ENCODE measurements around the gene STX10. TPM values are rescaled to one million over a fixed set of nuclear protein-coding genes. Genes with fewer than 3 reads are reported as not detected.
A peak's percentile ranks its signal among the peaks of the same experiment; 100 is the strongest.
"Not testable (repeated sequence)": the region's sequence is repeated elsewhere in the genome, so short reads cannot be mapped to it uniquely, and the experiment has no call there.

STX10 gene
- 10 to 100 TPM in 11 of 12 donors, not detected in 1; 26.2 to 59.3 (median 31.5) TPM for polyA plus RNA-seq (ENCODE audit: insufficient read length in 12 of 12)
- long read RNA-seq, donor 1, transcript STX10-204 (8 exons, 1,136 nt): major isoform, 9 of 11 reads
- long read RNA-seq, donor 1, partial matches to known transcripts: 0 of 11 reads
- long read RNA-seq, donor 1, other reads (novel, unspliced or antisense): 0 of 11 reads
- long read RNA-seq, donor 2, transcript STX10-204 (8 exons, 1,136 nt): major isoform, 8 of 10 reads
- long read RNA-seq, donor 2, partial matches to known transcripts: 0 of 10 reads
- long read RNA-seq, donor 2, other reads (novel, unspliced or antisense): 0 of 10 reads
- long read RNA-seq, donor 3, transcript STX10-204 (8 exons, 1,136 nt): major isoform, 10 of 10 reads
- long read RNA-seq, donor 3, partial matches to known transcripts: 0 of 10 reads
- long read RNA-seq, donor 3, other reads (novel, unspliced or antisense): 0 of 10 reads
- long read RNA-seq, donor 4, partial matches to known transcripts: 0 of 4 reads
- long read RNA-seq, donor 4, other reads (novel, unspliced or antisense): 0 of 4 reads
- long read RNA-seq, donor 5, transcript STX10-204 (8 exons, 1,136 nt): major isoform, 7 of 8 reads
- long read RNA-seq, donor 5, partial matches to known transcripts: 0 of 8 reads
- long read RNA-seq, donor 5, other reads (novel, unspliced or antisense): 0 of 8 reads
- long read RNA-seq, donor 6, transcript STX10-204 (8 exons, 1,136 nt): major isoform, 5 of 13 reads
- long read RNA-seq, donor 6, partial matches to known transcripts: 6 of 13 reads
- long read RNA-seq, donor 6, other reads (novel, unspliced or antisense): 0 of 13 reads
- long read RNA-seq, donor 7, transcript STX10-204 (8 exons, 1,136 nt): major isoform, 6 of 7 reads
- long read RNA-seq, donor 7, partial matches to known transcripts: 0 of 7 reads
- long read RNA-seq, donor 7, other reads (novel, unspliced or antisense): 0 of 7 reads
- long read RNA-seq, donor 8, transcript STX10-204 (8 exons, 1,136 nt): major isoform, 11 of 13 reads
- long read RNA-seq, donor 8, partial matches to known transcripts: 0 of 13 reads
- long read RNA-seq, donor 8, other reads (novel, unspliced or antisense): 0 of 13 reads
- long read RNA-seq, donor 9, transcript STX10-204 (8 exons, 1,136 nt): major isoform, 15 of 17 reads
- long read RNA-seq, donor 9, partial matches to known transcripts: 0 of 17 reads
- long read RNA-seq, donor 9, other reads (novel, unspliced or antisense): 0 of 17 reads
- long read RNA-seq, donor 10, transcript STX10-204 (8 exons, 1,136 nt): major isoform, 7 of 8 reads
- long read RNA-seq, donor 10, partial matches to known transcripts: 0 of 8 reads
- long read RNA-seq, donor 10, other reads (novel, unspliced or antisense): 0 of 8 reads
- long read RNA-seq, donor 11, transcript STX10-204 (8 exons, 1,136 nt): major isoform, 8 of 8 reads
- long read RNA-seq, donor 11, partial matches to known transcripts: 0 of 8 reads
- long read RNA-seq, donor 11, other reads (novel, unspliced or antisense): 0 of 8 reads

GRCh38 chr19:13150187-13150930 lies at the start of gene STX10, which contains the start of gene IER2:
TSS of gene STX10 (minus strand) at chr19:13150375. CDS start at chr19:13150173, 202 bp downstream.
TSS of gene IER2 (plus strand) at chr19:13150411. CDS start at chr19:13153187, 2,776 bp downstream.
- peak; percentile 94 for DNase-seq

GRCh38 chr19:13198634-13199033 lies 48.5 kb upstream of the STX10 start:
- no peak for DNase-seq

GRCh38 chr19:13195678-13196077 lies 45.5 kb upstream of the STX10 start:
- DNase-seq: no peak

DNA sequence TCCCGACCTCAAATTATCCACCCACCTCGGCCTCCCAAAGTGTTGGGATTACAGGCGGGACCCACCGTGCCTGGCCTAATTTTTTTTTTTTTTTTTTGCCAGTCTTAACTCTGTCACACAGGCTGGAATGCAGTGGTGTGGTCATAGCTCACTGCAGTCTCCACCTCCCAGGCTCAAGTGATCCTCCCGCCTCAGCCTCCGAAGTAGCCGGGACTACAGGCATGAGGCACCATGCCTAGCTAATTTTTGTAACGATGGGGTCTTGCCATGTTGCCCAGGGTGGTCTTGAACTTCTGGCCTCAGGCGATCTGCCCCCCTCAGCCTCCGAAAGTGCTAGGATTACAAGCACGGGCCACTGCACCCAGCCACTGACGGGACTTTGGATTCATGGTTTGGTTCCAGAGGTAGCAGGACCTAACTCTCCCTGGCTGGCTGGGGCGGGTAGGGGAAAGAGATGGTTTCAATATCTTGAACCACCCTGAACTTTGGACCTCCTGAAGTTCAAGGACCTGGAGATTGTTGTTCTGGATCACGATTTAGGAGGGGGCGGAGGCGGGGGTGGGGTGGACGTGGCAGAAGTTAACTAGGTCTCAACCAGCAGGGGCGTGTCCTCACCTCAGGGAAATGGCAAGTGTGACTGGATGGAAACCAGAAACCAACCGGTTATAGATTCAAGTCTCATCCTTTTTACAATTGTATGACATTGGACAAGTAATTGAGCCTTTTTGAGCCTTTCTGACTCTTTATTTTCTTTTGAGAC lies 40.8 kb upstream of the STX10 start:
- no peak for DNase-seq

- DNase-seq: no peak
Observed at GRCh38 chr19:13189600-13189999, 39.4 kb upstream of the STX10 start.

GRCh38 chr19:13187419-13187818 lies 37.2 kb upstream of the STX10 start:
- DNase-seq: no peak

DNA sequence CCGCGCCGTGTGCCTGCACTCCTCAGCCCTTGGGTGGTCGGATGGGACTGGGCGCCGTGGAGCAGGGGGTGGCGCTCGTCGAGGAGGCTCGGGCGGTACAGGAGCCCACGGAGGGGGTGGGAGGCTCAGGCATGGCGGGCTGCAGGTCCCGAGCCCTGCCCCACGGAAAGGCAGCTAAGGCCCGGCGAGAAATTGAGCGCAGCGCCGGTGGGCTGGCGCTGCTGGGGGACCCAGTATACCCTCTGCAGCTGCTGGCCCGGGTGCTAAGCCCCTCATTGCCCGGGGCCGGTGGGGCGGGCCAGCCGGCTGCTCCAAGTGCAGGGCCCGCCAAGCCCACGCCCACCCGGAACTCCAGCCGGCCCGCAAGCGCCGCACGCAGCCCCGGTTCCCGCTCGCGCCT lies 36.5 kb upstream of the STX10 start:
- DNase-seq: not testable (repeated sequence)

DNA sequence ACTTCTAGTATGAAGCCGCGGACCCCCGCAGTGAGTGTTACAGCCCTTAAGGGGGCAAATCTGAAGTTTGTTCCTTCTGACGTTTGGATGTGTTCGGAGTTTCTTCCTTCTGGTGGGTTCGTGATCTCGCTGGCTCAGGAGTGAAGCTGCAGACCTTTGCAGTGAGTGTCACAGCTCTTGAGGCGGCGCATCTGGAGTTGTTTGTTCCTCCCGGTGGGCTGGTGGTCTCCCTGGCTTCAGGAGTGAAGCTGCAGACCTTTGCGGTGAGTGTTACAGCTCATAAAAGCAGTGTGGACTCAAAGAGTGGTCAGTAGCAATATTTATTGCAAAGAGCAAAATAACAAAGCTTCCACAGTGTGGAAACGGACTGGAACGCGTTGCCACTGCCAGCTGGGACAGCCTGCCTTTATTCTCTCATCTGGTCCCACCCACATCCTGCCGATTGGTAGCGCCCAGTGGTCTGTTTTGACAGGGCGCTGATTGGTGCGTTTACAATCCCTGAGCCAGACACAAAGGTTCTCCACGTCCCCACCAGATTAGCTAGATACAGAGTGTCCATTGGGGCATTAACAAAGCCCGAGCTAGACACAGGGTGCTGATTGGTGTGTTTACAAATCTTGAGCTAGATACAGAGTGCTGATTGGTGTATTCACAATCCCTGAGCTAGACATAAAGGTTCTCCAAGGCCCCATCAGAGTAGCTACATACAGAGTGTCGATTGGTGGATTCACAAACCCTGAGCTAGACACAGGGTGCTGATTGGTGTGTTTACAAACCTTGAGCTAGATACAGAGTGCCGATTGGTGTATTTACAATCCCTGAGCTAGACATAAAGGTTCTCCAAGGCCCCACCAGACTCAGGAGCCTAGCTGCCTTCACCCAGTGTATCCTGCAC lies 35.8 kb upstream of the STX10 start:
- not testable (repeated sequence) for DNase-seq

- not testable (repeated sequence) for DNase-seq
Observed at GRCh38 chr19:13184926-13185325, 34.8 kb upstream of the STX10 start.

- DNase-seq: peak; percentile 68
Observed at GRCh38 chr19:13181747-13182388, 31.7 kb upstream of the STX10 start.

DNA sequence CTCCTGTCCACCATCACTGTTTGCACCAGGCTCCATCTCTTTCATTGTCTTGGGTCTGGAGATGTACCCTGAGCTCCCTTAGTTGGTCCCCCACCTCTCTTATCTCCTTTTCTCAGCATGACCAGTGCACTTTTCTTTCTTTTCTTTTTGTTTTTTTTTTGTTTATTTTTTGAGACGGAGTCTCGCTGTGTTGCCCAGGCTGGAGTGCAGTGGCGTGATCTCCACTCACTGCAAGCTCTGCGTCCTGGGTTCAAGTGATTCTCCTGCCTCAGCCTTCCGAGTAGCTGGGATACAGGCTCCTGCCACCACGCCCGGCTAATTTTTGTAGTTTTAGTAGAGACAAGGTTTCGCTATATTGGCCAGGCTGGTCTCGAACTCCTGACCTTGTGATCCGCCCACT lies 28.1 kb upstream of the STX10 start:
- not testable (repeated sequence) for DNase-seq

DNA sequence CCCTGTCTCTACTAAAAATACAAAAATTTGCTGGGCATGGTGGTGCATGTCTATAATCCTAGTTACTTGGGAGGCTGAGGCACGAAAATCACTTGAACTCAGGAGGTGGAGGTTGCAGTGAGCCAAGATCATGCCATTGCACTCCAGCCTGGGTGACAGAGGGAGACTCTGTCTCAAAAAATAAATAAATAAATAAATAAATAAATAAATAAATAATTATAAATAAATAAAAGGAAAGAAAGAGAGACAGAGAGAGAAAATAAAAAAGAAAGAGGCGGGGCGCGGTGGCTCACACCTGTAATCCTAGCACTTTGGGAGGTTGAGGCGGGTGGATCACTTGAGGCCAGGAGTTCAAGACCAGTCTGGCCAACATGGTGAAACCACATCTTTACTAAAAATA lies 27.4 kb upstream of the STX10 start:
- DNase-seq: not testable (repeated sequence)

DNA sequence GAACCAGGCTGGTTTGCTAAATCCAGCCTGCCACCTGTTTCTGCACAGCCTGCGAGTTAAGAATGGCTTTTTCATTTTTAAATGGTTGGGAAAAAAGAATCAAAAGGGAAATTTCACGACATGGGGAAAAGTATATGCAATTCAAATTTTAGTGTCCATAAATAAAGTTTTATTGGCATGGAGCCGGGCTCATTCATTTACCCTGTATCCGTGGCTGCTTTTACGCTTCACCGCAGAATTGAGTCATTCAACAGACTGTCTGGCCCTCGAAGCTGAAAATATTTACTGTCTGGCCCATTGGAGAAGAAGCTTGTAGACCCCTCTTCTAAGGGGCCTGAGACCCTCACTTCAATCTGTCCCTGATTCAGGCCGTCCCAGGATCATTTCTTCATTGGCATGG lies 26.2 kb upstream of the STX10 start:
- no peak for DNase-seq

GRCh38 chr19:13173139-13173737 lies 23.1 kb upstream of the STX10 start:
- no peak for DNase-seq

GRCh38 chr19:13172346-13173138 lies 22.4 kb upstream of the STX10 start:
- DNase-seq: no peak

GRCh38 chr19:13171146-13171545 lies 21.0 kb upstream of the STX10 start:
- DNase-seq: no peak

GRCh38 chr19:13169769-13170168 lies 19.6 kb upstream of the STX10 start:
- no peak for DNase-seq

Measured in muscle of arm (tissue), 14 donors.